HEK293 (cell line): ENCODE measurements around the gene MEIKIN.

Experiments used
- GLI2 ChIP-seq: fragments of 450-650 bp; formaldehyde crosslinking; IDR thresholded peaks from 2 replicates; pipeline ENCODE4; 2017; ENCODE audit warnings: missing biosample characterization, missing genetic modification characterization, low read depth, borderline replicate concordance
- HOXD13 ChIP-seq: sonication (generic); formaldehyde crosslinking; IDR thresholded peaks from 2 replicates; pipeline ENCODE4 v1.8.0; 2022; ENCODE audit warnings: missing genetic modification reagents, borderline replicate concordance
- SCRT1 ChIP-seq: fragments of 450-650 bp; formaldehyde crosslinking; IDR thresholded peaks from 2 replicates; pipeline ENCODE4 v1.5.1; 2016; ENCODE audit warnings: missing biosample characterization, missing genetic modification characterization, borderline replicate concordance
- YY2 ChIP-seq: fragments of 450-650 bp; formaldehyde crosslinking; IDR thresholded peaks from 2 replicates; pipeline ENCODE4 v1.5.1; 2016; ENCODE audit warnings: missing biosample characterization, missing genetic modification characterization
- ZBTB1 ChIP-seq: fragments of 450-650 bp; formaldehyde crosslinking; IDR thresholded peaks from 2 replicates; pipeline ENCODE4 v1.5.1; 2016; ENCODE audit warnings: missing biosample characterization, missing genetic modification characterization
- ZBTB17 ChIP-seq: fragments of 450-650 bp; formaldehyde crosslinking; IDR thresholded peaks from 2 replicates; pipeline ENCODE4 v1.5.1; 2016; ENCODE audit warnings: missing biosample characterization, missing genetic modification characterization
- ZBTB20 ChIP-seq: fragments of 450-650 bp; formaldehyde crosslinking; IDR thresholded peaks from 2 replicates; pipeline ENCODE4 v1.5.1; 2016; ENCODE audit warnings: missing biosample characterization, missing genetic modification characterization
- ZBTB26 ChIP-seq: fragments of 450-650 bp; formaldehyde crosslinking; optimal IDR thresholded peaks from 2 replicates; pipeline ENCODE3; 2016; ENCODE audit warnings: missing biosample characterization, mild to moderate bottlenecking, missing genetic modification characterization
- ZNF10 ChIP-seq: fragments of 450-650 bp; formaldehyde crosslinking; IDR thresholded peaks from 2 replicates; pipeline ENCODE4 v1.5.1; 2017; ENCODE audit warnings: missing biosample characterization, missing genetic modification characterization
- ZNF114 ChIP-seq: fragments of 450-650 bp; formaldehyde crosslinking; IDR thresholded peaks from 2 replicates; pipeline ENCODE4 v1.5.0; 2017; ENCODE audit warnings: missing biosample characterization, missing genetic modification characterization
- ZNF16 ChIP-seq: fragments of 450-650 bp; formaldehyde crosslinking; IDR thresholded peaks from 2 replicates; pipeline ENCODE4 v1.5.1; 2016; ENCODE audit warnings: low read depth, missing biosample characterization, missing genetic modification characterization
- ZNF19 ChIP-seq: fragments of 450-650 bp; formaldehyde crosslinking; IDR thresholded peaks from 2 replicates; pipeline ENCODE4; 2016; ENCODE audit warnings: missing biosample characterization, missing genetic modification characterization, low read depth
- ZNF211 ChIP-seq: fragments of 450-650 bp; formaldehyde crosslinking; IDR thresholded peaks from 2 replicates; pipeline ENCODE4 v1.5.1; 2016; ENCODE audit warnings: low read depth, missing biosample characterization, missing genetic modification characterization
- ZNF335 ChIP-seq: fragments of 450-650 bp; formaldehyde crosslinking; conservative IDR thresholded peaks from 2 replicates; pipeline ENCODE4 v1.5.1; 2016; ENCODE audit warnings: missing biosample characterization, missing genetic modification characterization
- ZNF362 ChIP-seq: fragments of 450-650 bp; formaldehyde crosslinking; IDR thresholded peaks from 2 replicates; pipeline ENCODE4 v1.5.1; 2016; ENCODE audit warnings: missing biosample characterization, missing genetic modification characterization
- ZNF426 ChIP-seq: fragments of 450-650 bp; formaldehyde crosslinking; IDR thresholded peaks from 2 replicates; pipeline ENCODE4 v1.5.1; 2017; ENCODE audit warnings: missing biosample characterization, missing genetic modification characterization, mild to moderate bottlenecking, inconsistent platforms, moderate library complexity
- ZNF544 ChIP-seq: fragments of 450-650 bp; formaldehyde crosslinking; IDR thresholded peaks from 2 replicates; pipeline ENCODE4 v1.5.0; 2017; ENCODE audit warnings: missing biosample characterization, missing genetic modification characterization
- ZNF555 ChIP-seq: fragments of 450-650 bp; formaldehyde crosslinking; conservative IDR thresholded peaks from 2 replicates; pipeline ENCODE4 v1.5.1; 2017; ENCODE audit warnings: missing biosample characterization, mild to moderate bottlenecking, missing genetic modification characterization, inconsistent platforms
- ZNF561 ChIP-seq: fragments of 450-650 bp; IDR thresholded peaks from 2 replicates; pipeline ENCODE4 v1.5.1; 2018; ENCODE audit warnings: missing biosample characterization, missing genetic modification characterization, borderline replicate concordance
- ZNF571 ChIP-seq: fragments of 450-650 bp; formaldehyde crosslinking; IDR thresholded peaks from 2 replicates; pipeline ENCODE4 v1.5.0; 2017; ENCODE audit warnings: missing biosample characterization, missing genetic modification characterization
- ZNF621 ChIP-seq: fragments of 450-650 bp; formaldehyde crosslinking; IDR thresholded peaks from 2 replicates; pipeline ENCODE4 v1.5.1; 2017; ENCODE audit warnings: missing biosample characterization, missing genetic modification characterization
- ZNF626 ChIP-seq: fragments of 450-650 bp; sonication (Bioruptor Pico); formaldehyde crosslinking; IDR thresholded peaks from 2 replicates; pipeline ENCODE4 v1.5.1; 2018; ENCODE audit warnings: missing biosample characterization, missing genetic modification characterization, inconsistent platforms
- ZNF658 ChIP-seq: fragments of 450-650 bp; formaldehyde crosslinking; IDR thresholded peaks from 2 replicates; pipeline ENCODE4; 2016; ENCODE audit warnings: missing biosample characterization, missing genetic modification characterization
- ZNF777 ChIP-seq: fragments of 450-650 bp; formaldehyde crosslinking; IDR thresholded peaks from 2 replicates; pipeline ENCODE4 v1.5.1; 2017; ENCODE audit warnings: missing biosample characterization, missing genetic modification characterization, borderline replicate concordance
- ZSCAN23 ChIP-seq: fragments of 450-650 bp; formaldehyde crosslinking; IDR thresholded peaks from 2 replicates; pipeline ENCODE4 v1.5.1; 2016; ENCODE audit warnings: missing biosample characterization, missing genetic modification characterization
- TF ChIP-seq, protein P1 (sequence below): fragments of 450-650 bp; formaldehyde crosslinking; IDR thresholded peaks from 2 replicates; pipeline ENCODE4 v1.5.1; 2016; ENCODE audit warnings: missing biosample characterization, missing genetic modification characterization
- TF ChIP-seq, protein P2 (sequence below): fragments of 450-650 bp; formaldehyde crosslinking; IDR thresholded peaks from 2 replicates; pipeline ENCODE4 v1.5.1; 2016; ENCODE audit warnings: missing biosample characterization, missing genetic modification characterization, borderline replicate concordance
- TF ChIP-seq, protein P3 (sequence below): fragments of 450-650 bp; formaldehyde crosslinking; IDR thresholded peaks from 2 replicates; pipeline ENCODE4 v1.5.0; 2017; ENCODE audit warnings: missing biosample characterization, missing genetic modification characterization, borderline replicate concordance

Gene MEIKIN

GRCh38 chr5:131796793-131797693, 148.4 kb downstream of the MEIKIN start, which contains the start of gene FNIP1 (continued):
- TF ChIP-seq, protein P1, sequence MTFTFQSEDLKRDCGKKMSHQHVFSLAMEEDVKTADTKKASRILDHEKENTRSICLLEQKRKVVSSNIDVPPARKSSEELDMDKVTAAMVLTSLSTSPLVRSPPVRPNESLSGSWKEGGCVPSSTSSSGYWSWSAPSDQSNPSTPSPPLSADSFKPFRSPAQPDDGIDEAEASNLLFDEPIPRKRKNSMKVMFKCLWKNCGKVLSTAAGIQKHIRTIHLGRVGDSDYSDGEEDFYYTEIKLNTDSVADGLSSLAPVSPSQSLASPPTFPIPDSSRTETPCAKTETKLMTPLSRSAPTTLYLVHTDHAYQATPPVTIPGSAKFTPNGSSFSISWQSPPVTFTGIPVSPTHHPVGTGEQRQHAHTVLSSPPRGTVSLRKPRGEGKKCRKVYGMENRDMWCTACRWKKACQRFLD (tag by site-specific recombination), result no peak
- TF ChIP-seq ZSCAN23 (tag by site-specific recombination) (0 out of 2 replicates have a peak, but pooled peaks have one; percentile 26), ZNF16 (tag by site-specific recombination) (no peak), ZNF571 (tag by site-specific recombination) (no peak), ZNF335 (tag by site-specific recombination) (peak; percentile 99), ZNF777 (tag by site-specific recombination) (peak; percentile 67), ZNF426 (tag by site-specific recombination) (no peak), ZNF561 (peak; percentile 80), ZBTB26 (tag by site-specific recombination) (peak; percentile 88), HOXD13 (peak; percentile 35; the same call in 1 of the 2 replicates), ZNF211 (tag by site-specific recombination) (no peak), ZBTB1 (tag by site-specific recombination) (no peak), ZNF658 (no peak), ZBTB17 (tag by site-specific recombination) (peak; percentile 90), ZBTB20 (tag by site-specific recombination) (peak; percentile 60), GLI2 (no peak), ZNF544 (no peak), ZNF555 (tag by site-specific recombination) (no peak), SCRT1 (tag by site-specific recombination) (no peak), ZNF10 (tag by site-specific recombination) (0 out of 2 replicates have a peak, but pooled peaks have one; percentile 14), ZNF114 (tag by site-specific recombination) (no peak), ZNF362 (tag by site-specific recombination) (no peak), ZNF626 (tag by site-specific recombination) (no peak), YY2 (tag by site-specific recombination) (peak; percentile 45), ZNF19 (tag by site-specific recombination) (no peak), ZNF621 (tag by site-specific recombination) (no peak)
- TF ChIP-seq, protein P2, sequence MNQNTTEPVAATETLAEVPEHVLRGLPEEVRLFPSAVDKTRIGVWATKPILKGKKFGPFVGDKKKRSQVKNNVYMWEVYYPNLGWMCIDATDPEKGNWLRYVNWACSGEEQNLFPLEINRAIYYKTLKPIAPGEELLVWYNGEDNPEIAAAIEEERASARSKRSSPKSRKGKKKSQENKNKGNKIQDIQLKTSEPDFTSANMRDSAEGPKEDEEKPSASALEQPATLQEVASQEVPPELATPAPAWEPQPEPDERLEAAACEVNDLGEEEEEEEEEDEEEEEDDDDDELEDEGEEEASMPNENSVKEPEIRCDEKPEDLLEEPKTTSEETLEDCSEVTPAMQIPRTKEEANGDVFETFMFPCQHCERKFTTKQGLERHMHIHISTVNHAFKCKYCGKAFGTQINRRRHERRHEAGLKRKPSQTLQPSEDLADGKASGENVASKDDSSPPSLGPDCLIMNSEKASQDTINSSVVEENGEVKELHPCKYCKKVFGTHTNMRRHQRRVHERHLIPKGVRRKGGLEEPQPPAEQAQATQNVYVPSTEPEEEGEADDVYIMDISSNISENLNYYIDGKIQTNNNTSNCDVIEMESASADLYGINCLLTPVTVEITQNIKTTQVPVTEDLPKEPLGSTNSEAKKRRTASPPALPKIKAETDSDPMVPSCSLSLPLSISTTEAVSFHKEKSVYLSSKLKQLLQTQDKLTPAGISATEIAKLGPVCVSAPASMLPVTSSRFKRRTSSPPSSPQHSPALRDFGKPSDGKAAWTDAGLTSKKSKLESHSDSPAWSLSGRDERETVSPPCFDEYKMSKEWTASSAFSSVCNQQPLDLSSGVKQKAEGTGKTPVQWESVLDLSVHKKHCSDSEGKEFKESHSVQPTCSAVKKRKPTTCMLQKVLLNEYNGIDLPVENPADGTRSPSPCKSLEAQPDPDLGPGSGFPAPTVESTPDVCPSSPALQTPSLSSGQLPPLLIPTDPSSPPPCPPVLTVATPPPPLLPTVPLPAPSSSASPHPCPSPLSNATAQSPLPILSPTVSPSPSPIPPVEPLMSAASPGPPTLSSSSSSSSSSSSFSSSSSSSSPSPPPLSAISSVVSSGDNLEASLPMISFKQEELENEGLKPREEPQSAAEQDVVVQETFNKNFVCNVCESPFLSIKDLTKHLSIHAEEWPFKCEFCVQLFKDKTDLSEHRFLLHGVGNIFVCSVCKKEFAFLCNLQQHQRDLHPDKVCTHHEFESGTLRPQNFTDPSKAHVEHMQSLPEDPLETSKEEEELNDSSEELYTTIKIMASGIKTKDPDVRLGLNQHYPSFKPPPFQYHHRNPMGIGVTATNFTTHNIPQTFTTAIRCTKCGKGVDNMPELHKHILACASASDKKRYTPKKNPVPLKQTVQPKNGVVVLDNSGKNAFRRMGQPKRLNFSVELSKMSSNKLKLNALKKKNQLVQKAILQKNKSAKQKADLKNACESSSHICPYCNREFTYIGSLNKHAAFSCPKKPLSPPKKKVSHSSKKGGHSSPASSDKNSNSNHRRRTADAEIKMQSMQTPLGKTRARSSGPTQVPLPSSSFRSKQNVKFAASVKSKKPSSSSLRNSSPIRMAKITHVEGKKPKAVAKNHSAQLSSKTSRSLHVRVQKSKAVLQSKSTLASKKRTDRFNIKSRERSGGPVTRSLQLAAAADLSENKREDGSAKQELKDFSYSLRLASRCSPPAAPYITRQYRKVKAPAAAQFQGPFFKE, result no peak
- TF ChIP-seq, protein P3, sequence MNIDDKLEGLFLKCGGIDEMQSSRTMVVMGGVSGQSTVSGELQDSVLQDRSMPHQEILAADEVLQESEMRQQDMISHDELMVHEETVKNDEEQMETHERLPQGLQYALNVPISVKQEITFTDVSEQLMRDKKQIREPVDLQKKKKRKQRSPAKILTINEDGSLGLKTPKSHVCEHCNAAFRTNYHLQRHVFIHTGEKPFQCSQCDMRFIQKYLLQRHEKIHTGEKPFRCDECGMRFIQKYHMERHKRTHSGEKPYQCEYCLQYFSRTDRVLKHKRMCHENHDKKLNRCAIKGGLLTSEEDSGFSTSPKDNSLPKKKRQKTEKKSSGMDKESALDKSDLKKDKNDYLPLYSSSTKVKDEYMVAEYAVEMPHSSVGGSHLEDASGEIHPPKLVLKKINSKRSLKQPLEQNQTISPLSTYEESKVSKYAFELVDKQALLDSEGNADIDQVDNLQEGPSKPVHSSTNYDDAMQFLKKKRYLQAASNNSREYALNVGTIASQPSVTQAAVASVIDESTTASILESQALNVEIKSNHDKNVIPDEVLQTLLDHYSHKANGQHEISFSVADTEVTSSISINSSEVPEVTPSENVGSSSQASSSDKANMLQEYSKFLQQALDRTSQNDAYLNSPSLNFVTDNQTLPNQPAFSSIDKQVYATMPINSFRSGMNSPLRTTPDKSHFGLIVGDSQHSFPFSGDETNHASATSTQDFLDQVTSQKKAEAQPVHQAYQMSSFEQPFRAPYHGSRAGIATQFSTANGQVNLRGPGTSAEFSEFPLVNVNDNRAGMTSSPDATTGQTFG, result 0 out of 2 replicates have a peak, but pooled peaks have one; percentile 58
